Left ventricle myocardium inferior (tissue), 1 donor: ENCODE results near the gene CCDC157. TPM values are rescaled to one million over a fixed set of nuclear protein-coding genes. Genes with fewer than 3 reads are reported as not detected.

Source experiments
- DNase-seq: peaks from one replicate; pipeline ENCODE4 v3.0.0-alpha.2; 2020
- H3K27ac ChIP-seq: fragments of 200-600 bp; replicated peaks from 2 replicates; pipeline ENCODE4 v1.8.0; 2021
- H3K27me3 ChIP-seq: fragments of 200-600 bp; 2 replicates; pipeline ENCODE4 v1.8.0; 2021; ENCODE audit warnings: low read depth
- H3K36me3 ChIP-seq: fragments of 200-600 bp; 2 replicates; pipeline ENCODE4 v1.8.0; 2021
- H3K4me1 ChIP-seq: fragments of 200-600 bp; 2 replicates; pipeline ENCODE4 v1.8.0; 2021
- H3K4me3 ChIP-seq: fragments of 200-600 bp; 2 replicates; pipeline ENCODE4 v1.8.0; 2021; ENCODE audit warnings: mild to moderate bottlenecking, moderate library complexity
- H3K9me3 ChIP-seq: fragments of 200-600 bp; replicated peaks from 2 replicates; pipeline ENCODE4 v1.8.0; 2021
- CTCF ChIP-seq: fragments of 200-600 bp; IDR thresholded peaks from 2 replicates; pipeline ENCODE4 v1.8.0; 2021; ENCODE audit warnings: antibody characterized with exemption, mild to moderate bottlenecking, borderline replicate concordance
- intact Hi-C: fragments of 100-400 bp; cut with micrococcal nuclease; formaldehyde crosslinking; loops from one replicate; pipeline ENCODE4 v1.11.0; 2022
- total RNA-seq: library from RNA; stranded (reverse); fragmentation: NEBNext Ultra II Directional; extraction: Animal tissue kit (Norgen Biotek cat#: 25700); gene quantifications from one replicate; pipeline ENCODE4 v1.2.1, GENCODE V29; 2021
- donor health status: DM: no; HTN: yes; CAD: no; lungs with severe emphysema.

CCDC157 gene
- total RNA-seq, 1 donor from 2014 or later: 0.58 TPM

DNA sequence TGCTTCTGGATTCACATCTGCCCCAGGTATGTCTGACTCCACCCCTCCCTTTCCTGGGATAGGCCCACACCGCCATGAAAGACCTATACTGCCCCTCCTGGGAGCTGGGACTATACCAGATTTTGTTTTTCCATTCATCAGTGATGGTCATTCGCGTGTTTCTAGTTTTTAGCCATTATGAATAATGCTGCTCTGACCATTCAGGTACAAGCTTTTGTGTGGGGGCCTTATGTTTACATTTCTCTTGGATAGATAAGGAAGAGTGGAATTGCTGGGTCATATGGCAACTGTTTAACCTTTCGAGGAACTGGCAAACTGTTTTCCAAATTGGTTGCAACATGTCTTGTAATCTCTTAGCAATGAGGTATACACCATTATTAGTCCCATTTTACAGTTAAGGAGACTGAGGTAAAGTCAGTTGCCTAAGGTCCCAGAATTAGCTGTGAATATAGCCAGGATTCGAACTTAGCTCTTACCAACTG, 28.9 kb upstream of the CCDC157 start:
- Histone ChIP-seq H3K27me3 (no peaks in the 10 kb centered on the region), H3K27ac (no peak overlapping the region), H3K36me3 (peaks cover 25% of the 10 kb centered on the region), H3K4me1 (peaks cover 46% of the 10 kb centered on the region), H3K4me3 (no peak overlapping the region), H3K9me3 (no peaks in the 10 kb centered on the region)
- no peak for TF ChIP-seq CTCF
- intact Hi-C loops: no loop called here
- no peak for DNase-seq

DNA sequence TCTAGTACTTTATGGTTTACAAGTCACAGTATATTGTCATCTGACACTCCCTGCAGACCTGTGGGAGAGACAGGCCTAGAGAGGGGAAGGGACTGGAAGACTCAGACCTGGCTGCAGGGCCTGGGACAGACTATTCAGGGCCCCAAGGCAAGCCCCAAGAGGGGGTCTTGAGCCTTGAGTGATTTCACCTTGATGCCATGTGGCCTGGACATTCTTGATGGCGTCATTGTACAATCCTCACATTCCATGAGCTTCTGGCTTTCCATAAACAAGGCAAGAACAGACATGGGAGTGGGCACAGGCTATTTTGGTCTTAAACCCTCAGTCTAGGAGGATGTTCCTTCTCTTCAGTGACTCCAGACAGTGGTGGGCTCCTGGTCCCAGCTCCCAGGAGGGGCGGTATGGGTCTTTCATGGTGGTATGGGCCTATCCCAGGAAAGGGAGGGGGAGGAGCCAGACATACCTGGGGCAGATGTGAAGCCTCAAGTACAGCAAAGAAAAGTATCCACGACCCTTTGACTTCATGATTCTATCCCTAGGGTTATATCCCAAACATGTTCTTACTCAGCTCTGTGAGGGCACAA, 28.2 kb upstream of the CCDC157 start:
- H3K9me3 ChIP-seq: no peaks in the 10 kb centered on the region
- H3K27ac ChIP-seq: no peak overlapping the region
- H3K4me3 ChIP-seq: no peak overlapping the region
- H3K36me3 ChIP-seq: peaks cover 32% of the 10 kb centered on the region
- peaks cover 40% of the 10 kb centered on the region for H3K4me1 ChIP-seq
- intact Hi-C loops: no loop called here
- no peak for DNase-seq
- no peaks in the 10 kb centered on the region for H3K27me3 ChIP-seq
- TF ChIP-seq CTCF: no peak

DNA sequence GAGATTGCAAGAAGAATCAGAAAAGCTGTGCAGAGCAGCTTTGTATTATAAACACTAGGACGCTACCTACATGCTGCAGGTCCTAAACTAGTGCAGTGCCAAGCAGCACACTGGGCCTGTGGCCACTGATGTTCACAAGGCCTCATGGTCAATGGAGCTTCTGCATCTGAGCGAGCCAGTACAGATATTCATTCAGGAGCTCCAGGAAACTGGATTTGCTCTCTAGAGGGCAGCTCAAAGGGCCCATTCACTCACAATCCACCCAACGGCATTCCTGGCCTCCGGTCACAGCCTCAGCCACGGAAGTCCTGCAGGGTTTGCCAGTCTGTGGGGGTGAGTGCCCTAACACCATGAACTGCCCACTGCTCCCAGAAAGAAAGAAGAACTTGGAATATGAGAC, 24.3 kb upstream of the CCDC157 start:
- Histone ChIP-seq H3K4me3 (no peak overlapping the region), H3K27me3 (no peaks in the 10 kb centered on the region), H3K36me3 (peaks cover 72% of the 10 kb centered on the region), H3K27ac (no peak overlapping the region), H3K9me3 (no peaks in the 10 kb centered on the region), H3K4me1 (peaks cover 28% of the 10 kb centered on the region)
- no peak for DNase-seq
- intact Hi-C loops: no loop called here
- TF ChIP-seq CTCF: no peak

DNA sequence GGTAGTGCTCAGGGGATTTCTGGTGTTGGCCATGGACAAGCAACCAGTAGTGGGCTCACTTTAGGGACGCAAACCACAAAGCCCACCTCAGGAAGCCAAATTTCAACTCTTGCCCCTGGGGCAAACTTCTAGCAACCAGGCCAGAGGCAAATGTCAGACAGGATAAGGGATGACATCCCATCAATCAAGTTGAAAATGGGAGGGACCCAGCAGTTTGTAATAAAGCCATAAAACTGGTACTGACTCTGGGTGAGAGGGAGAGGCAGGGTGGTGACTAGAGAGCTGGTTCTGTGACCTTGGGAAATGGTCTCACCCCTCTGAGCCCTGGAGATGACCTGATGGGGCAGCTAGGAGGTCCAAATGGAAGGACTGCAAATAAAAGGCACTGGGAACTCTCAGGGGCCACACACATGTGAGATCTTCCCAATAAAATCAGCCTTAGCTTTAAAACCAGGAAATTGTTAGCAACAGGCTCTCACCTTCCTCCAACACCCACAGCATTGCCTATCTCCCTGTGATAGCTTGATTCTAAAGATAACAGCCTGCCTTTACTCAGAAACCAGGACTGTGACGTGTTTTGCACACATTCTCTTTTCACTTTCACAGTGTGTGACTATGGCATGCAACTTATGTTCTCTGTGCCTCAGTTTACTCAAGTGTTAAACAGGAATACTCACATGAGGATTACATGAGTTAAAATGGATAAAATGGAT, 23.7 kb upstream of the CCDC157 start:
- H3K27ac ChIP-seq: no peak overlapping the region
- no peaks in the 10 kb centered on the region for H3K9me3 ChIP-seq
- H3K27me3 ChIP-seq: no peaks in the 10 kb centered on the region
- intact Hi-C loops: no loop called here
- no peak for TF ChIP-seq CTCF
- peaks cover 32% of the 10 kb centered on the region for H3K4me1 ChIP-seq
- H3K4me3 ChIP-seq: no peak overlapping the region
- H3K36me3 ChIP-seq: peaks cover 78% of the 10 kb centered on the region
- DNase-seq: no peak

- Histone ChIP-seq H3K4me3 (no peak overlapping the region), H3K9me3 (no peaks in the 10 kb centered on the region), H3K27me3 (no peaks in the 10 kb centered on the region), H3K27ac (no peak overlapping the region), H3K4me1 (peaks cover 38% of the 10 kb centered on the region), H3K36me3 (peaks cover 83% of the 10 kb centered on the region)
- intact Hi-C loops: no loop called here
- DNase-seq: no peak
- TF ChIP-seq CTCF: no peak
Observed at GRCh38 chr22:30333707-30334087, 23.1 kb upstream of the CCDC157 start.
